ENCODE results near the gene PTGDS.

The PTGDS gene

DNA sequence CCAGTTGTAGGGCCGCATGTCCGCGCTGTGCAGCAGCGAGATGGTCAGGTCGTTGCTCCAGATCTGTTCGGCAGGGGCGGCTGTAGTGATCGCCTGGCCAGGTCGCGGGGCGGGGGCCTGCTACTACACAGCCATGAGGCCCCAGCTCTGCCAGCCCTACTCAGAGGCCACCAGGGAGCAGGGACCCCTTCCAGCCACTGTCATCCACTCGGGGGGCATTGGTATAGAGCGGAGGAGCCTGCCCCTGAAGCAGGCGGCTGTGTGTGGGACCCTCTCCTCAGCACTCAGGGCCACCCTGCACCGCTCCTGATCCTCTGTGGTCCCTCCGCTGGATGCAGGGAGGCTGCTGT lies 34.4 kb upstream of the PTGDS start:
- peak overlapping the region; percentile 91 for H3K27ac ChIP-seq
- no peak for TF ChIP-seq ZFX (IDR thresholded peaks at IDR 0.05; ENCODE audit: borderline replicate concordance)
- TF ChIP-seq, protein P1, sequence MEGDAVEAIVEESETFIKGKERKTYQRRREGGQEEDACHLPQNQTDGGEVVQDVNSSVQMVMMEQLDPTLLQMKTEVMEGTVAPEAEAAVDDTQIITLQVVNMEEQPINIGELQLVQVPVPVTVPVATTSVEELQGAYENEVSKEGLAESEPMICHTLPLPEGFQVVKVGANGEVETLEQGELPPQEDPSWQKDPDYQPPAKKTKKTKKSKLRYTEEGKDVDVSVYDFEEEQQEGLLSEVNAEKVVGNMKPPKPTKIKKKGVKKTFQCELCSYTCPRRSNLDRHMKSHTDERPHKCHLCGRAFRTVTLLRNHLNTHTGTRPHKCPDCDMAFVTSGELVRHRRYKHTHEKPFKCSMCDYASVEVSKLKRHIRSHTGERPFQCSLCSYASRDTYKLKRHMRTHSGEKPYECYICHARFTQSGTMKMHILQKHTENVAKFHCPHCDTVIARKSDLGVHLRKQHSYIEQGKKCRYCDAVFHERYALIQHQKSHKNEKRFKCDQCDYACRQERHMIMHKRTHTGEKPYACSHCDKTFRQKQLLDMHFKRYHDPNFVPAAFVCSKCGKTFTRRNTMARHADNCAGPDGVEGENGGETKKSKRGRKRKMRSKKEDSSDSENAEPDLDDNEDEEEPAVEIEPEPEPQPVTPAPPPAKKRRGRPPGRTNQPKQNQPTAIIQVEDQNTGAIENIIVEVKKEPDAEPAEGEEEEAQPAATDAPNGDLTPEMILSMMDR (IDR thresholded peaks at IDR 0.05): no peak

DNA sequence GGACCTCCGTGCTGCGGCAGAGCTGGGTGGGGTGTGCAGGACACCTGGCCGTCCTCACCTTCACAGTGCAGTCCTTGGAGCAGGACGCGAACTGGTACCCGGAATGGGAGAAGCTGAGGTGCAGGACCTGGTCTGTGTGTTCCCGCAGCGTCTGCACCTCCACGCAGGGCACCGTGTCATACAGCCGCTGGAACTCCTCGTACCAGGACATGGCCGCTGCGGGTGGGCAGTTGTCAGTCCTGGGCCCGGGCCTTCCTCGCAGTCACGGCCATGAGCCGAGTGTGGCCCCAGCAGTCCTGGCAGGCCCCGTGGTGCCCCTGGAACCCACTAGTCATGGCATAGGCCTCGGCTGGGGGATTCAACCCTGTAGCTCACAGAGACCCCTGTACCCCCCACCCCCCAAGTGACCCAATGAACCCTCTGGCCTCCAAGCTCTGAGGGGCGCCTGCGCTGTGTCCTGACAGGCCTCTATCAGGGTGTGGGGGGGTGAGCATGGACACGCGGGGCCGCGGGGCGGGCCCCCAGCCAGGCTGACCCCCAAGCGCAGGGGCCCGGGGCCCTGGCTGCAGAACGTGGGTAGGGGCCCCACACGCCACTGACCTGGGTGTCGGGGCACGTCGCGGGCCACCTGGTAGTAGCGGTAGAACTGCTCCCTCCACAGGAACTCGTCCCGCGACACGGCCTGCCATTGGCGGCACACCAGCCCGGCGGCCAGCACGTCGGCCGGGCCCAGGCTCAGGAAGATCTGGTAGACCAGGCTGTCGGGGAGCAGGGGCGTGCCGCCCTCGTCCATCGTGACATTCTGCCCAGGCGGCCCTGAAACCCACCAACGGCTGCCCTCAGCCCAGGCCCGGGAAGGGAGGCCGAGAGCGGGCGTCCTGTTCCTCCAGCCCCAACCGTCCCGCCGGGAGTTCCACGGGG lies 33.8 kb upstream of the PTGDS start:
- peak overlapping the region; percentile 91 for H3K27ac ChIP-seq
- TF ChIP-seq, protein P1 (IDR thresholded peaks at IDR 0.05): no peak
- no peak for TF ChIP-seq ZFX (IDR thresholded peaks at IDR 0.05; ENCODE audit: borderline replicate concordance)

DNA sequence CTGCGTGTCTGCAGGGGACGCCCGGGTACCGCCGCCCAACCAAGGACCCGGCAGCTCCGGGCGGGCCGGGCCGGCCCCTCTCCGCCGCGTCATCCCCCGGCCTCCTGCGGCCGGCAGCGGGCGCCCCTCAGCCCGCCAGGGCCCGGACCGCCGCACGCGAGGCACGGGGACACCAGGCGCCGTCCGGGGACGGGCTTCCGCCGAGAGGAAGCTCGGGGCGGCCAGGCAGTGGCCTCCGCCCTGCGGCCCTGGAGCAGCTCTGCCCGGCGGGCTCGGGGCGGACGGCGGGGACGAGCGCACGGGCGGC lies 33.1 kb upstream of the PTGDS start:
- TF ChIP-seq, protein P1 (IDR thresholded peaks at IDR 0.05): no peak
- TF ChIP-seq ZFX (IDR thresholded peaks at IDR 0.05; ENCODE audit: borderline replicate concordance): no peak
- peak overlapping the region; percentile 91 for H3K27ac ChIP-seq

DNA sequence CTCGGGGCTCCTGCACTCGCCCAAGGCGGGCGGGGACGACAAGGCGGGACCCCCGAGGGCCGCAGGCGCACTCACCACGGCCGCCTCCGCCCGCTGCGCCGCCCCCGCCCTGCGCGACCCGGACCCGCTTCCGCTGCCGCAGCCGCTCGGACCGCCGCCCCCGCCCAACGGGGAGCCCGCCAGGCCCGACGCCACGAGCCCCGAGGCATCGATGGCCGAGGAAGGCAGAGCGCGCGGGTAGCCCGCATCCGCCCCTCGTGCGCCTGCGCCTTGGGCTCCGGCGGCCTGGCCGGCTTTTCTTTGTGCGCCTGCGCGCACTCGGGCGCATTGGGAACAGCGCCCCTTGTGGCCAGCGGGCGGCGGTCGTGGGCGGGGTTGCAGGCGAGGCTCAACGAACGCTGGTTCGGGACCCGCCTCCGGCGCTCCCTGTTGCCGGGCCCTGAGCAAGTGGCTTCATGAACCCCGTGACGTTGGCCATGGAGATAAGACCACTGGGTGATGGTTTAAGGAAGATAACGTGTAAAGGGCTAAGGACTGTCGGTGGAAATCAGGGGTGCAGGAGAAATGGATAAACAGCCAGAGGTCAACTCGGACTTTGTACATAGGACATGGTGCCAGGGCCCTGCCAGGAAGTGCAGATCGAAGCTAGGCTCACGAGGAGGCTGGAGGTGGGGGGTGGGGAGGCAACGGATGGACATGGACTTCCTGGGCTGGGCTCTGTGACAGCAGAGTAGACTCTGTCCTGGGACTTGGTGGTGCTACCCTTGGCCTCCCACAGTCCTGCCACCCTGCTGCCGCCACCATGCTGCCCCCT lies 32.6 kb upstream of the PTGDS start, which contains the start of the genes C8G and FBXW5:
Gene C8G (plus strand): TSS at position 725 of the 814 bp plus-strand sequence. CDS start 78 bp downstream, at position 803.
Gene FBXW5 (minus strand): TSS at position 220 of the 814 bp plus-strand sequence. CDS start 655 bp downstream, outside the sequence.
- H3K27ac ChIP-seq: peak within 1 kb of the TSS; percentile 91
- no peak for TF ChIP-seq ZFX (IDR thresholded peaks at IDR 0.05; ENCODE audit: borderline replicate concordance)
- TF ChIP-seq, protein P1 (IDR thresholded peaks at IDR 0.05): peak; percentile 99

DNA sequence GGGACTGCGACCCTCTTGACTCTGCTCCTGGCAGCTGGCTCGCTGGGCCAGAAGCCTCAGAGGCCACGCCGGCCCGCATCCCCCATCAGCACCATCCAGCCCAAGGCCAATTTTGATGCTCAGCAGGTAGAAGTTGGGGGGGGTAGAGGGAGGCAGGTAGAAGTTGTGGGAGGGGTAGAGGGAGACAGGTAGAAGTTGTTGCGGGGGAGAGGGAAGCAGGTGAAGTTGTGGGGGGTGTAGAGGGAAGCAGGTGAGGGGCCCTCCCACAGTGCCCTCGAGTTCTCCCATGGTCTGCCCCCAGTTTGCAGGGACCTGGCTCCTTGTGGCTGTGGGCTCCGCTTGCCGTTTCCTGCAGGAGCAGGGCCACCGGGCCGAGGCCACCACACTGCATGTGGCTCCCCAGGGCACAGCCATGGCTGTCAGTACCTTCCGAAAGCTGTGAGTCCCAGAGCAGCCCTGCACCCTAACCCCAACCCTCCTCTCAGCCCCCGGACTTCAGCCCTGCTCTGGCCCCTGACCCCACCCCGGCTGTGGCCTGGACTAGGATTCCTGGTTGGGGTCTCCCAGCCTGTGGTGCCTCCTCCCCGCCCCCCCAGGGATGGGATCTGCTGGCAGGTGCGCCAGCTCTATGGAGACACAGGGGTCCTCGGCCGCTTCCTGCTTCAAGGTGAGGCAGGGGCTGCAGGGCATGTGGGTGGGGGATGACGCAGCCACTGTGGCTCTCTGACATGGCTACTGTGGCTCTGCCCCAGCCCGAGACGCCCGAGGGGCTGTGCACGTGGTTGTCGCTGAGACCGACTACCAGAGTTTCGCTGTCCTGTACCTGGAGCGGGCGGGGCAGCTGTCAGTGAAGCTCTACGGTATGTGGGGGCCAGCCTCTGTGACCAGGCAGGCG lies 31.7 kb upstream of the PTGDS start:
- TF ChIP-seq ZFX (IDR thresholded peaks at IDR 0.05; ENCODE audit: borderline replicate concordance): no peak
- TF ChIP-seq, protein P1 (IDR thresholded peaks at IDR 0.05): no peak
- H3K27ac ChIP-seq: peak overlapping the region; percentile 91

DNA sequence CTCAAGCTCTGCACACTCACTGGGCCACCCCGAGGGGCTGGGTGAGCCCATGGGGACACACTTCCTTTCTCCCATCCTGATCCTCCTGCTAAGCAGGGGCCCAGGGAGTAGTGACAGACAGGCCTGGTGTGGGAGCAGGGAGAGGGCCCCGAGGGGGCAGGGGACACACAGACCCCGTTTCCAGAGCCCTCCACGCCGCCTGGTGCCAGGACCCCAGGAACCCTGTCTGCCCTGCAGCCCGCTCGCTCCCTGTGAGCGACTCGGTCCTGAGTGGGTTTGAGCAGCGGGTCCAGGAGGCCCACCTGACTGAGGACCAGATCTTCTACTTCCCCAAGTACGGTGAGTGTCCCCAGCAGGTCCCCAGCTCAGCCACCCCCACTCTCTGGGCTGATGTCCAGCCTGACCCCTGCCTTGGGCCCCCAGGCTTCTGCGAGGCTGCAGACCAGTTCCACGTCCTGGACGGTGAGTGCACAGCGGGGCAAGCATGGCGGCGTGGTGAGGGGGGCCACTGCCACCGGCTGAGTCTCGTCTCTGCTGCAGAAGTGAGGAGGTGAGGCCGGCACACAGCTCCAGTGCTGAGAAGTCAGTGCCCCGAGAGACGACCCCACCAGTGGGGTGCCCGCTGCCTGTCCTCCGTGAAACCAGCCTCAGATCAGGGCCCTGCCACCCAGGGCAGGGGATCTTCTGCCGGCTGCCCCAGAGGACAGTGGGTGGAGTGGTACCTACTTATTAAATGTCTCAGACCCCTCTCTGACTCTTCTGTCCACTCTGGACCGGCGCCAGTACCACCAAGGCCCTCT lies 30.9 kb upstream of the PTGDS start:
- TF ChIP-seq, protein P1 (IDR thresholded peaks at IDR 0.05): no peak
- no peak for TF ChIP-seq ZFX (IDR thresholded peaks at IDR 0.05; ENCODE audit: borderline replicate concordance)
- peak overlapping the region; percentile 97 for H3K27ac ChIP-seq
